ENCODE results near the gene APMAP.

Gene APMAP

DNA sequence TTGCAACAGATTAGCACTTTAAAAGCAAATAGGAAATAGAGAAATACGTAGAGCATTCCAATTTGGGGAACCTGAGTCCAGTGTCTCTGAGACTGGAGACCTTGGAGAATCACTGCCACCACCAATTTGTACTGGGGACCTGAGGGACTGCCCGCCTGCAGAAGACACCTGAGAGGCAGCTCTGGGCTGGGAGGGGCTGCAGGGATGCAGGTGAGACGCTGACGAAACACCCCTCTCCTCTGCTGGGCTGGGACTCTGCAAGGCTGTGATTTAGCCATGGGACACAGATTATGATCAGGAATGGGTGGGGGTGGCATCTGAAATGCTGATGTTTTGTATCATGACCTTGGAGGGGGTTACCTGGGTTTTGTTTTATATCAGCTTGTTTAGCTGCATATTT is 7.0 kb upstream of the APMAP start:
- no peak overlapping the region for H3K27ac ChIP-seq
- no peak overlapping the region for H3K4me3 ChIP-seq
- TF ChIP-seq, protein P1, sequence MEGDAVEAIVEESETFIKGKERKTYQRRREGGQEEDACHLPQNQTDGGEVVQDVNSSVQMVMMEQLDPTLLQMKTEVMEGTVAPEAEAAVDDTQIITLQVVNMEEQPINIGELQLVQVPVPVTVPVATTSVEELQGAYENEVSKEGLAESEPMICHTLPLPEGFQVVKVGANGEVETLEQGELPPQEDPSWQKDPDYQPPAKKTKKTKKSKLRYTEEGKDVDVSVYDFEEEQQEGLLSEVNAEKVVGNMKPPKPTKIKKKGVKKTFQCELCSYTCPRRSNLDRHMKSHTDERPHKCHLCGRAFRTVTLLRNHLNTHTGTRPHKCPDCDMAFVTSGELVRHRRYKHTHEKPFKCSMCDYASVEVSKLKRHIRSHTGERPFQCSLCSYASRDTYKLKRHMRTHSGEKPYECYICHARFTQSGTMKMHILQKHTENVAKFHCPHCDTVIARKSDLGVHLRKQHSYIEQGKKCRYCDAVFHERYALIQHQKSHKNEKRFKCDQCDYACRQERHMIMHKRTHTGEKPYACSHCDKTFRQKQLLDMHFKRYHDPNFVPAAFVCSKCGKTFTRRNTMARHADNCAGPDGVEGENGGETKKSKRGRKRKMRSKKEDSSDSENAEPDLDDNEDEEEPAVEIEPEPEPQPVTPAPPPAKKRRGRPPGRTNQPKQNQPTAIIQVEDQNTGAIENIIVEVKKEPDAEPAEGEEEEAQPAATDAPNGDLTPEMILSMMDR (IDR thresholded peaks at IDR 0.05) = no peak
- peak; percentile 47 for DNase-seq (ENCODE audit: low spot score)

DNA sequence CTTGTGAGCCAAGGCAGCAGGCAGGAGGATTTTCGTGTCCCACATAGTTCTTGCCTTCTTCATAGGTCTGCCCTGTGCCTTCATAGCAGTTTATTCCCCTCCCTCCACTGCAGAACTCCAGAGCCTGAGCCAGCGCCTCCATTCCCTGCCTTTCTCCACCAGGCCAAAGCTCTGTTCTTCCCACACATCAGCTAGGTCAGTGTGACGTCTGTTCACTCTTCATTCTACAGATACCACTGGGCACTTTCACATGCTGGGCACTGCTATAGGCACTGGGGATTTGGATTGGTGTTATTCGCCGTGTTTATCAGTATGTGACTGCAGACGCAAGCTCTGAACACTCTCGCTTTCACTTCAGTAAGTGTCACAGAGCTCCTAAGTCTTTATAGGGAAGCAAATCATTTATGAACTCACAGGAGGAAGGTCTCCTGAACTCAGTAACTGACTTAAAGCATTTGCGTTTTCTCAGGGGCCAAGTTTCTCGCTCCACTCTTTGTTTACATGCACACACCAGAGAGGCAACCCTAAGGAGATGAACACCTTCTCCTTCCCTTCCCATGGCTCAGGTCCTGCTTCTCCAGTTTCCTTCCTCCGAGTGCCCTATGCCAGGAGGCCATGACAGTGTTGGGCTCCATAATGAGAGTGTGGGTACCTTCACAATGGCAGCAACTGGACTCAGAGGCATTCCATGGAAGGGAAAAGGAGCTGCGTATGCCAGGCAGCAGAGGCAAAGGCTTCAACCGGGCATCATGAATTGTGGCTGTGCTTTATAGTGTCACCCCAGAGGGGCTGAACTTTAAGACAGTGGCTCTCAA is 6.3 kb upstream of the APMAP start:
- peak overlapping the region in 1 of 2 donors; percentile 6 for H3K27ac ChIP-seq
- H3K4me3 ChIP-seq = no peak overlapping the region
- TF ChIP-seq, protein P1 (IDR thresholded peaks at IDR 0.05) = no peak
- peak; percentile 66 for DNase-seq (ENCODE audit: low spot score)

DNA sequence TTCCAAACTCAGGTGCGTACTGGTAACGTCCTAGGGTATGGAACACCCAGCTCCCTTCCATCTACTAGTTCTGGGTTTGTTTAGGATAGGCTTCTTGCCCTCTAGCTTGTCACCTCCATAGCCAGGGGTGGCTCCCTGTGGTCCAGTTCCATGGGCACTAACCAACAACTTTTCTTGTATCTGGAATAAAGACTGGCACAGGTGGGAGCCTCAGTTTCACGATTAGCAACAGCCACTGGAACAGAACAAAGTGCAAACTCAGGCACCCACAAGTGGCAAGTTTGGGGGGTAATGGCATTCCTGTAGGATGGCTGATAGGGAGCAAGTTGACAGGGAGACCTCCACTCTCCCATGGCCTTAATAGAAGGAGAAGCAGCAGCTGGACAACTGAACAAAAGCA is 5.6 kb upstream of the APMAP start:
- TF ChIP-seq, protein P1 (IDR thresholded peaks at IDR 0.05) = no peak
- H3K27ac ChIP-seq = peak overlapping the region in 1 of 2 donors; percentile 6
- DNase-seq (ENCODE audit: low spot score) = peak; percentile 45
- H3K4me3 ChIP-seq = no peak overlapping the region

DNA sequence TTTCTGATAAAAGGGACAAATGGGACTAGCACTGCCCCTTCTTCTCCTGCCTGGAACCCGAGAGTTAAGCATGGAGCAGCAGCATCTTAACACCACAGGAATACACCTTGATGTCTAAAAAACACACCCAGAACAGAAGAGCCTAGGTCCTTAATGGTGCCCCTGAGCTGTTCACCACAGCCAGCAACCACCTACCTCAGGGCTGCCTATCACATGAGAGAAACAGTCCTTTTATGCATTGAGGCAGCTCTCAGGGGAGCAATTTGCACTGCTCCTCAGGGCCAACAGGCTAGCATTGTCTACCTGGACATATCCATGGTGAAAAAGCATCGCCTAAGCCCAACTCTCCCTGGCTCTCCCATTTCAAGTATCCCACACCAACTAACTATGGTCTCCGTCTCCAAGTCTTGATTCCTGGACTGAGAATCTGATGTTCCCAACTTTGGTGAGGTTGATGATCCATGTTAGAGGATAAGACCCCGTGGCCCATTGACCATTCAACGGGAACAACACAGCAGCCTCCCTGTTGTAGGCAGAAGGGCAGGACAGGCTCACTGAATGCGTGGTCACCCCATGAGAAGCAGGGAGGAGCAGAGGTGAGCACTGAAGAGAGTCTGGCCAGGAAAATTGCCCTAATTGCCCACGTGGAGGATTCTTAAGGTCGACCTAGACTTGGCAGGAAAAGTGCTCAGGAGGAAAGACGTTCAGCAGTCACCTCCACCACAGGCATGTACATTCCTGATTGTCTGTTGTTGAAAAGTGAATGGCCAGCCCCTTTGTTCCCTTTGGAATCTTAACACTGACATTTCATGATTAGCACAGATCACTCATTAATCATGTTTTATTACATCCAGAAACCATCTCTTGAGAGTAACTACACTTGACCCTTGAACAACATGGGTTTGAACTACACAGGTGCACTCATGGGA is 4.2 kb upstream of the APMAP start:
- Histone ChIP-seq H3K27ac (no peak overlapping the region), H3K4me3 (no peak overlapping the region)
- TF ChIP-seq, protein P1 (IDR thresholded peaks at IDR 0.05) = no peak
- DNase-seq (ENCODE audit: low spot score) = peak; percentile 49

DNA sequence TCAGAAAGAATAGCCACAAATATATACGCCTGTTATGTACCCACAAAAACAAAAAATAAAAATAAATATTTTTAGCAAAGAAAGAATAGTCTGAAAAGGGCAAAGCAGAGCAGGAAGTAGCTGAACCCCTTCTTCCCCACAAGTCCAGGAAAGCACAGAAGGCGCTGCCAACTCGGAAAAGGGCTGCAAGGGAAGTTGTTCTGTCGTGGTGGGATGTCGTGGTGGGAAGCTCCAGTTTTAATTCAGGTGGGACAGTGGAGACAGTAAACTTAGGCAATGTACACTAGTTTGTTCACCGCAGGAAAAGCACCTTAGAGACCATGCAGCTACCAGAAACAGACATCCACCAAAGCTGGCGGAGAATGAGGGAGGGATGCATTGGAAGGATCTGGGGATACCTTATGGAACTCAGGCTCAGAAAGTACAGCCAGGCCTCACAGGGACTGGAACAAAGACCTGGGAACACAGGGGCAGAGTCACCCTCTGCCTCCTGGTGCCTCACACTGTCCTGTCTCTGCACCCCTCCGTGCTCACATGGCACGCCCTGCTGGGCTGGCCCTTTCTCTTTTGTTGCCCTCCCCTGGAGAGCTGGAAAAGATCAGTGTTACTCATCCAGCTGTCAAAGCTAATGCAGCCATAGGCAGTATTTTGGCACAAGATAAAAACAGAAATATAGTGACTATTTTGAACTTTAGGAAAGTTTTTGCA is 3.3 kb upstream of the APMAP start:
- DNase-seq (ENCODE audit: low spot score) = peak; percentile 45
- TF ChIP-seq, protein P1 (IDR thresholded peaks at IDR 0.05) = no peak
- Histone ChIP-seq H3K27ac (no peak overlapping the region), H3K4me3 (no peak overlapping the region)

DNA sequence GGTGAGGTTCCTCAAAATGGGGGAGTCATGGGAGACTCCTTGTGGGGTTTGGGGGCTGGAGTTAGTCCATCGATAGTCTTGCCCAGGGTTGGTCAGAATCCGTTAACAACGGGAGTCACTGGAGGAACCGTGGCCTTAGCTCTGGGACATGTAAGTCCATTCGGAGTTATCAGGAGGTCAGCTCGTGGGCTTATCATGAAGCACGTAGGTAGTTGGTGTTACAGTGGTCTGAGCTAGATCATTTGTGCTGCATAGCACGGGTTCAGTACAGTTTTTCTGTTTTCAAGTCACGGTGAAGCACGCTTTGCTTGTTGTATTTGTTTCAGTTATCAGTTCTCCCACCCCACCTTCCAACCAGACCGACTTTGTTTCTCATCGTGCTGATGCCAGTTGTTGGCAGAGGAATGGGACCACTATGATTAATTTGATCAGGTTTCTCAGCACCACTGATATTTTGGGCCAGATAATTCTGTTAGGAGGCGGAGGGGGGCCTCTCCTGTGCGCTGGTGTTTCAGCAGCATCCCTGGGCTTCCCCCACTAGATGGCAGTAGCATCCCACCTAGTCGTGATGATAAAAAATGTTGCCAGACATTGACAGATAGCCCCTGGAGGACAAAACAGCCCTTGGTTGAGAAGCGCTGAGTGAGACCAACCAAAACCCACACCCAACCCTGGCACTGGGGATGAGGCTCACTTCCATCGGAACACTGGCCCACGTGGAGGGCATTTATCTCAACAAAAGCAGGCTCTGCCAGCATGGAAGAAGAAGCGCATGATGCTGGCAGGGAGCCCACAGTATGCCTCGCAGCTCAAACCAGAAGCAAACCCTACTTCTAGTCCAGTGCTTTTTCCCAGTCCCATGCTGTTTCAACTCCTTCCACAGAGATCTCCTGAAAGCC is 2.2 kb upstream of the APMAP start:
- peak overlapping the region; percentile 60 for H3K4me3 ChIP-seq
- TF ChIP-seq, protein P1 (IDR thresholded peaks at IDR 0.05) = peak; percentile 92
- DNase-seq (ENCODE audit: low spot score) = peak; percentile 85
- H3K27ac ChIP-seq = peak overlapping the region in 1 of 2 donors; percentile 4

Data from coronary artery (tissue), 2 donors.